ENCODE data around the gene KIF25.

The KIF25 gene

DNA sequence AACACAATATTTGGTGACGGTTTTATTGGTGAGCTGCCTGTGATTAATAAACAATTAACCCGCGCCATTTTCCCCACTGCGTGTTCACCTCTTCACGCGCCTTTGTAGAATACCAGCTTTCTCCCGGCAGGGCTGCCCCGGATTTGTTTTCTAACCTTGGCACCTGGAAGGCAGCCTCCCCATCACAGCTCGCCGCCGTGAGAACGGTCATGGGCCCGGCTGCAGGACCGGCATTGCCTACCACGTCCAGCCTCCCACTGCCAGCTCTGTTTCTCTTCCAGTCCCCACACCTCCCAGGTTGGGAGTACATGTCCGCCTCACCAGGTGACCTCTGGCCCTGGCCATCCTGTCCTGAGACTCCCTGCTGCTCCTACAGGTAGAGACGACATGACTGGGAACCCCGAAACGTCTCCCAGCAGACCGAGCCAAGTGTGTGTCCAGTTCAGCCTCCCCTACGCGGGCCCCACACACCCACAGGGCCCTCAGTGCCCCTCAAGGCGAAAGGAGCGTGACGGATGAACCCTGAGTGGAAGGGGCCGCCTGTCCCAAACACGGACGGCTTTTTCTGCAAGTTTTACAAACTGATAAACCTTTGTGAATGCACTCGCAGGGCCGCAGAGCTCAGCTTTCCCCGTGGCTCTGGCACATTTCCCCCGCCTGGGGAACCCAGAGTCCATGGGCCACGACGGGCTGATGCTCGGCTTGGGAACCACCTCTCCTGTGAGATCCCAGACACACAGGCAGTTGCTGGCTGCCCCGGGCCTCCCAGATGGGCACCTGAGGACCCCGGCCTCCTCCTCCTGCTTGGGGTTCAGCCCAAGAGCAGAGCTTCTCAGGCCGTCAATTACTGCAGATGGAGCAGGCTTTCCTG lies 55.9 kb downstream of the KIF25 start:
- no peak for DNase-seq

DNA sequence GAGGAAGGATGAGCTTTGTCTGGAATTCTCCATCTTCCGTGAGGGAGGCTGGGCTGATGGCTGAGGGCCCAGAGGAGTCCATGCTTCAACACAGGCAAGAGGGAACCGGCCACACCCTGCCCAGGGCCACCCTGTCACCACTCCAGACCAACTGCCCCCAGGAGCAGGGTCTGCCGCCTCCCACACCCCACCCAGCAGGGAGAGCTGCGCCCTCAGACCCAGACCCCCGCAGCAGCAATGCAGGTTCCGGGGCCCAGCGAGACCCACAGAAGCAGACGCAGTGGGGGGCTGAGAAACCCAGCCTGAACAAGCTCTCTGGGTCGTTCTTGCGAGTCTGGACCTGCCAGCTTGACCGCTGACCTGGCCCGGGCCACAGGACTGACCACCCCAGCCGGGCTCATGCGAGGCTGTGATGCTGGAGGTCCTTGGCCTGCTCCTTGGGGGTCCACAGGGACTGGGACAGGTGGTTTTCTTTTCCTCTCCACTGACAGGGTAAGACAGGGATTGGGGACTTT lies 56.5 kb downstream of the KIF25 start:
- no peak for DNase-seq

DNA sequence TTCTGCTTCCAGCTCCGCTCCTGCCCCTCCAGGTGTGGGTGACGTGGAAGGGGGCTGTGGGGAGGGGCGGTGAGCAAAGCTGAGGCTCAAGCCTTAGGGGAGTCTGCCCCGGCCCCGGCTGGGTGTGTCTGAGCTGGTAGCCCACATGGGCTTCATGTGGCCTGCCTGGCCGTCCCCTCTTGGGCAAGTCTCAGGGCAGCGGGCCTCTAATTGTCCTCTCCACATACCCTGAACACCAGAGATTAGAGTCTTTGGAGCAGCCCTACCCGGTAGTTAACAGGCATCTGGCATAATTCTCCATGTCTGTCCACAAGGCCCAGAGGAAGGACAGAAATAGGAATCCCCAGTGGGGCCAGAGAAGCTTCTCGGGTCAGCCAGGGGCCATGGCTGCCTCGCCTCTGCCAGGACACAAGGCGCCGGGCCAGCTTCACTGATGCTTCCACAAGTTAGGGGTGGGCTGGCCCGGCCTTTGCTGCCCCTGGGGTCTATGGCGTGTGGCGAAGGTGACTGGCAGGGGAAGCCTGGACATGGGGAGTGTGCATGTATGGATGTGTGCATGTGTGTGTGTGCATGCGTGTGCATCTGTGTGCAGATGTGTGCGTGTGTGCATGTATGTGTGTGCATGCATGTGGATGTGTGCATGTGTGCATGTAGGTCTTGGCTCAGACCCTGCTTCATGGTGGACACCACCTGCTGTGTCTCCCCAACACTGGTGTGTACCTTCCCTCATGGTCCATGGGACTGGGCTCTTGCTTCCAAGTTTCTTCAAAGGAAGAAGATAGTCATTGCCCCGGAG lies 57.5 kb downstream of the KIF25 start:
- DNase-seq, result no peak

DNA sequence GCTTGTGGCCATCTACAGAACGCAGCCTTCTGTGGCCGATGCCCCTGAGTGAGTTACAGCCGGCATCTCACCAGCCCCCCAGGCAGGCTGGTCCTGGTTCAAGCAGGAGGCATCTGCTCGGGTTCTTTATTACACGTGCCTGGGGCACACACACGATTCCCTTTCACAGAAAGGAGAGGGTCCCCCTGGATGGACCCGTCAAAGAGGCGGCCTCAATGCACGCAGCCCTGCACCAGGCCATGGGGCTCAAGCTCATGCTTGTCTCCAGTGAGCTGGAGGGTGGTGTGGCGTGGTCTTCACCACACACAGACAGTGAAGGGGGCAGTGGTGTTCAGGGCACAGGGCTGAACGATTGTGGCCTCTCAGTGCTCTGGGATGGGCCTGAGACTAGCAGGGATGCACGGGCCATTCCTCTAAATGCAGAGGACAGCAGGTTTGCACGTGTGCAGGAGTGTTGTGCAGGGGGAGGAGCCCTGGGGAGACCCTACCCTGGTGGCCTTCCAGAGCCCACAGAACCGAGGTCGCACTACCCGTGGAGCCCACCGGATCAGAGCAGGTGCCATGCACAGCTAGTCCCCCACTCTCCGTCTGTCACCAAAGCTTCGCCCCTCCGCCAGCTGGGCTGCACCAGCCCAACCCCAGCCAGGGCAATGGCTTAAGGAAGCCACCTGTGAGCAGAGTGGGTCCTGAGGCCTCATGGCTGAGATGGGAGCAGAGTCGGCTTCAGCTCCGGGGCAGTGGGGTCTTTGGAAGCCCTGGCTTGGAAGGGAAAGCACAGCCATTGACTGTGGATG lies 58.4 kb downstream of the KIF25 start:
- DNase-seq, result no peak

DNA sequence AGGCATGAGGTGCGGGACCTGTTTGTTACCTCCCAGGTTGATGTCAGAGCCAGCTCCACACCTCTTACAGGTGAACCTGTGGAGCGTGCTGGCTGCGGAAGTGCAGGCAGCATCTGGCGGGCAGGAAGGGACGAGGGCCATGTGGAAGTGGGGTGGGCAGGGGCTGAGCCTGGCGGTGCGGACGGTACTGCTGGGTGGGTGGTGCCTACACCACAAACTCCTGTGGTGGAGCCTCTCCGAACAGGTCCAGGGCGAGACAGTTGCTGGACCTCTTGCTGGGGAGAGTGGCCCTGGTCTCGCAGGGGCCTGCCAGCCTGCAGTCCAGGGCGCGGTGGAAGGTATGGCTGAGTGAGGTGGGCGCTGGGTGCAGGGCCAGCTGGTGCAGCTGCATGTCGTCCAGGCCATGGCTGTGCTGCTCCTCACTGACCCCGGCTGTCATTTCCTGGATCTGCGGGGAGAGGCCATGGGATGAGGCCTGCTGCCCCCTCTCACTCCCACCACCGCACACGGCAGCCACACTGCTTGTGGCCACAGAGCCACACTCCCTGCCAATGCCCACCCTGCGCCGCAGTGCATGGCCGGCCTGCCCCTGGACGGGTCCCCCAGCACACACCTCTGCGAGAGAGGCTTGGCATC lies 59.5 kb downstream of the KIF25 start:
- DNase-seq, result no peak

DNA sequence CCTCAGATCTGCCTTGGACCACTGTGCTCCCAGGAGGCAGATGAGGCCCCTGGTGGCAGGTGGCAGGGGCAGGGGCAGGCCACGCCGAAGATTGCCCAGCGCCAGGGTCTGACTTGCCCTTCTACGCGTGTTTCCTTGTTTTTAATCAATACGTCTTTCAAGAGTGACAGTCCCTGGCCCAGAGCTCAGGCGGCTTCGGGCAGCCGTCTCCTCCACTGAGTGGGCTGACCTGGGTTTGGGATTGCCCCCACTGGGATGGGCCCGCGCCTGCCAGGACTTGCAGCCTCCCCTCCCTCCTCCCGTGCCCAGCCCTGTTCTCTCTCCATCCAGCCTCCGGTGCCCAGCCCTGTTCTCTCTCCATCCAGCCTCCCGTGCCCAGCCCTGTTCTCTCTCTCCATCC lies 60.4 kb downstream of the KIF25 start:
- DNase-seq, result no peak

DNA sequence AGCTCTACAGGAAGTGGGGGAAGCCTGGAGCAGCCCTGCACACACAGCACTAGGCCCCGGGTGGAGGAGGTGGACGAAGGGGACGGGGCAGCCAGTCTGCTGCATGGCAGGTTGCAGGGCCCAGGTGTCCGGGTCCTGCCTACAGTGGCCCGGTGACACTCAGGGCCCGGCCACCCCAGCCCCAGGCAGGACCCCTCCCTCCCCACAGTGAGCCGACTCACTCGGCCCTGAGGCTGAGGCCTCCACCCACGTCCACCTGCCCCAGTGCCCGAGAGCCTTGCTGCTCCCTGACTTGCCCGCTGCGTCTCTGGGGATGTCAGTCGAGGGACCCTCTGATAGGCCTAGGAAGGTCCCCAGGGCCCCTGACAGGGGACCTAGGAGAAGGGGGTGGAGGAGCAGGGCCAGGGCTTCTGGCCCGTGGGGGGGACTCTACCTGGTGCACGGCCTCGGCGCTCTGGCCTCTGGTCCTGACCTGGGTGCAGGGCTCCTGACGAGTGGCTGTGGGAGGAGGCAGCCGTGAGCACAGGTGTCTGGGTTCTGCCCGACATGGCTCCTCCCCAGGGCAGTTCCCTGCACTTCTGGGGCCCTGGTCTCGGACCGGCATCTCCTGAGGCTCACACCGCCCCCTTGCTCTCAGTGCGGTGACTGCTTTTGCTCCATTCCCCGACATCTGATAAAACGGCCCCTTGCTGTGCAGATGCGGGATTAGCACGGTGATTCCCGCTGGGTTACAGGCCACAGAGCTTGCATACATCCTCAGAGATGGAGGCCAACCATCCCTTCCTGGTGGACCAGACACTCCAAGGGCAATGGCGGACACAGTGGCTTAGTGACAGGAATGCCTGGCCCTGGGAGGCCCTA lies 61.5 kb downstream of the KIF25 start:
- no peak for DNase-seq

DNA sequence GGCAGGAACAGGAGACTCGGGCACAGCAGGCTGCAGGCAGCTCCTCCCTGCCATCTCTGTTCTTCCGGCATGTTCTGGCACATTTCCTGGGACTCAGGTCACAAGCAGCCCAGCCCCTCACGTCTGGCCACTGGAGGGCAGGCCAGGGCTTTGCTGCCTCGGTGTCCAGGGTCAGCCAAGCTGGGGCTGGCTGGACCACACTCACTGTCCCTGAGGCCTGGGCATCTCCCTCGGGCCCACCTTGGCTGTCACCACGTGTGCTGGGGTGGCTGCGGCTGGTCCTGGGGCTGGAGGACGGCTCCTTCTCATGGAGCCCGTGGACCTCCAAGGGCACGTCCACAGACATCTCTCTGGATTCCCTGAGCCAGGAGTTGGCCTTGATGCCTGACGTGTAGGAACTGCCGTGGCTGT lies 63.1 kb downstream of the KIF25 start:
- DNase-seq, result no peak

DNA sequence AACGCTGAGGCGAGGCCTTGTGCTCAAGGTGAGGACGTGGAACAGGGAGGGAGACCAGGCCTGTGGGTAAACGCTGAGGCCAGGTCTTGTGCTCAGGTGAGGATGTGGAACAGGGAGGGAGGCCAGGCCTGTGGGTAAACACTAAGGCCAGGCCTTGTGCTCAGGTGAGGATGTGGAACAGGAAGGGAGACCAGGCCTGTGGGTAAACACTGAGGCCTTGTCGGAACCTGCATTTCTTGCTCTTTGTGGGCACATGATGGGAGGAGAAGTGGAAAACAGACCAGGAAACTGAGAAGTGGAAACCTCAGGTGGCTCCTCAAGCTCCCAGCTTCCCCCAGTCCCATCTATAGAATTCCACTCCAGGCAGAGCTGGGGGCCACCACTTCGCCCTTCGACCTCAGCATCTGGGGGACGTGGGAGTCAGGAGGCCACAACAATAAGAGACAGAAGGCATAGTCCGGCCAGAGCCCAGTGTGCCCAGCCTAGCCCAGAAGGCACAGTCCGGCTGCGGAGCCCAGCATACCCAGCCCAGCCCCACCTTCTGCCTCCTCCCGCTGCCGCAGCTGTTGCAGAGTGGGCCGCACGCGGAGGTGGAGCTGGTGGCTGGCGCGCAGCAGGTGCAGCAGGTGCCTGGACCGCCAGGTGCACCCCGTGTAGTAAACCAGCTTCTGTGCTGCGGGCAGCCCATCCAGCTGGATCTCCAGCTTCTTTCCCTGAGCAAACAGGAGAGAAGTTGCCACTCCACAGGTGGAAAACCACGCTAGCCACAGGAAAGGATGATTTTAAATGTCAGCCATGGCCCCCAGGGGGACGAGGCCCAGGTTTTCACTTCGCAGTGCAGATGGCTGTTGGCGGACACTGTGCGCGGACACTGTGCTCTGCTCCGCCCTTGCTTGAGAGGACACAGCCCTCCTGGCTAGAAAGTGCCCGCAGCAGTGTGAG lies 64.1 kb downstream of the KIF25 start:
- no peak for DNase-seq

DNA sequence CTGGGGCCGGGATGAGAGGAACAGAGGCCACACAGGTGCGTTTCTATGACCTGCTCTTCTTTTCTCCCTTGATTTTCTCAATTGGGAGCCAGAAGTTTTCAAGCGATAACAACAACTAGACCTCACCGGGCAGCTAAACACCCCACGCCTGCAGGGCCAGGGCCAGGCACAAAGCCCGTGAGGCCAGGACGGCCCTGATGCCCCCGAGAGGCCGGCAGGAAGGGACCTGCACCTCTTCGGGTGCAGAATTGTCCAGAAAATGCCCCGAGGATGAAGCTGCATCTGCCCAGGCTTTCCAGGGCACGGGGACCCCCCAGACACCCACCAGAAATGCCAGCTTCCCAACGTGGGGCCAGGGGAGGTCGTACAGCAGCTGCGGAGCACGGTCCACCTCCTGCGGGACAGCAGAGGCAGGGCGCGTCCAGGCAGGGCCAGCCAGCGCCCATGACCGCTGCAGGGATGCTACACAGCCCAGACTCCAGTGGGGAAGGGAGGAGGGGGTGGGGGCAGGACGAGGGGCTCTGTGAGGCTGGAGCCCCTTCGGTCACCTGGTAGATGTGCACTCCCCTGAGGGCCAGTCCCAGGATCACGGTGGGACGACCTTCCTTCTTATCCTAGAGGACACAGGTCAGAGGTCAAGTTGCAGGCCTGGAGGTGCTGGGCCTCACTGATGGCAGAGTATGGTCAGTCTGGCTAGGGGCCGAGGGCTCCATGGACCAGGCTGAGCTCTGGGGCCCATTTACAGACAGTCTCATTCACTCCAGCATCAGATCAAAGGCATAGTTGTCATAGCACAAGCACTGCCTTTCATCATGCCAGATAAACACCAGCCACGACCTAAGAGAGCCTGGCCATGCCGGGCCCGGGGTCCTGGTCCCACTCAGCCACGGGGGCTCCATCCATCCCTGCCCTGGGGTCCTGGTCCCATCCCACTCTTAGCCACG lies 65.1 kb downstream of the KIF25 start:
- DNase-seq, result no peak

DNA sequence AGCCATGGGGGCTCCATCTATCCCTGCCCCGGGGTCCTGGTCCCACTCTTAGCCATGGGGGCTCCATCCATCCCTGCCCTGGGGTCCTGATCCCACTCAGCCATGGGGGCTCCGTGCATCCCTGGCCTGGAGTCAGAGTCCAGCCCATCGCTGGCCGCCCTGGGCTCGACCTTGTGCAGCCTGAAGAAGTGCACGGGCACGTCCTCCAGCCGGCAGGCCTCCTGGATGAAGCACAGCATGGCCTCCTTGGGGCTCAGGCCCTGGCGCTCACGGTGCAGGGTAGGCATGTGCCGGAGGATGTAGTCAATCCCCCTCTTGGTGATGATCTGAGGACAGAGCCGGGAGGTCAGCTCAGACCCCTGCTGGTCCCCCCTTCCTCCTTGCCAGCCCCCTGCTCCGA lies 66.0 kb downstream of the KIF25 start:
- no peak for DNase-seq

DNA sequence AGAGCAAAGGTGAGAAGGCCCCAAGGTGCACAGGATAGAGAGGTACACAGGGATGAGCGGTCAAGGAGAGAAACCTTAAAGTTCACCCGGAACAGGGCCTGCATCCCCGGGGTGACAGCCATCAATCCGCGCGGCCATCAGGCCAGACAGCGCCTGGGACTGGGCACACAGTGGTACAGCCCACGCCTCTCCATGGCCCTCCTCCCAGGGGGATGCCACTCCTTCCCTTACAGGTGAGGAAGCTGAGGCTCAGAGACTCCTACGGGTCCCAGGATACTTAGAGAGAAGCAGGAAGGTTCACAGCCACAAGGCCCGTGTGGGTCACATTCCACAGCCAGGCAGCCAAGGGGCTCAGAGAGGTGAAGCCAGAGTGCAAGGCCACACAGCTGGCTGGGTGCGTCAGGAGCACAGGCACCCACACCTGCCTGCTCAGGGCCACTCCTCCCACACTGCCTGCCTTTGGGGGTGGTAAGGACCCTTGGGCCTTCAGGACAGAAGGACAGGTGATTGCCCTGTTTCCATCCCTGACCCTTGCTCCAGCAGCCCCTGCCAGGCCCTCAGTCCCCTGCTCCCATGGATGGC lies 66.8 kb downstream of the KIF25 start:
- no peak for DNase-seq

DNA sequence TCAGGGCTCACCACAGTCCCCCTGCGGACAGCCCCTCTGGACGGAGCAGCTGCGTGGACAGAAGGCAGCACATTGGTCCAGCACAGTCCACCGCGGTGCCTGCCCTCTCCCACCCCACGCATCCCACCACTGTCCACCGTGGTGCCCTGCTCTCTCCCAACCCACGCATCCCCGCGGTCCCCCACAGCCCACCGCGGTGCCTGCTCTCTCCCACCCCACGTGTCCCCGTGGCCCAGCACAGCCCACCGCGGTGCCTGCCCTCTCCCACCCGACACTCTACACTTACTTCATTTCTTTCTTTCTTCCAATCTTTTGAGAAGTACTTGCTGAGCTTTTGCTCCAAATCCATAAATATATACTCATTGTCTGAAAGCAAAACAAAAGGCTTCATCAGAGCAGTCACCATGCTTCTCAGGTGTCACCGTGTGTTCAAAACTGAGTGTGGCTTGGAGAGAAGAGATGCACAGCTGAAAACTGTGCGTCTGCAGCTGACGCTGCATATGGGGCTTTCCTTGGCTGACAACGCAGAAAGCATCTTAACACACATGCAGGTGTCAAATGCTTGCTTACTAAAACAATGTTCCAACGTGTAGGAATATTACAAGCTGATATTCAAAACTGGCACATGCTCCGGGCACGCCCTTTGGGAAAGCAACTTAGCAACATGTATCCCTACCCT lies 69.7 kb downstream of the KIF25 start:
- no peak for DNase-seq

DNA sequence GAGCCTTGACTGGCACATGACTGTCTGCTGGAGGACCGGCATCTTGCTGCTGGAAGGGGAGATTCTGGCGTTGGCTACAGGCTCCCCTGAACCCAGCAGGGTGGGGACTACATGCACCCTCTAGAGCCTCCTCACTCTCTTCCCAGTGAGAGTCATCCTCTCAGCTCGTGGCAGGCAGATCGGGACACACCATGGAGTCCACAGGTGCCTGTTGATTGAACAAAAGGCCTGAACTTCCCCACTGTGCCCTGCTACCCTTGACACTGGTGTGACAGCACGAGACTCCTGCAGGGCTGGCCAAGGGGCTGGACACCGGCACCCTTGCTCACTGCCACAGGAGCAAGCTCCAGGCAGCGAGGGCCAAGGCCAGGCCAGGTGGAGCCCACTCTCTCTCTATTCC lies 73.3 kb downstream of the KIF25 start:
- no peak for DNase-seq

DNA sequence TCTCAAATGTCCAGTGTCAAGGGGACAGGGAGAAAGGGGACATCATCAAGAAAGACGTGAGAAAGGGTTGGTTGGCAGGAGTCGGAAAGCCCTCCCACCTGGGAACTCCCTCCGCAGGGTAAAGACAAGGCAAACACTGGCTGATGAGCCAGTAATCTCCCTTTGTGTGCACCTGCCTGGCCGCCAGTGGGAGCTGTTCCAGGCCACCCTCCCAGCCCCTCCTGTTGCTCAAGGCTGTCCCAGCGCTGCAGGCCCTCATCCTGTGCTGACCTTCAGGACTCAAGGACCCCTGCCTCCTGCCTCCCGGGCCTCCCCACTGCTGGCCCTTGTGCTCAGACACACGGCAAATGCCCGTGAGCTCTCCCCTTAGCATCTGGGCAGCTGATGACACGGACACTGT lies 74.1 kb downstream of the KIF25 start:
- DNase-seq, result no peak

DNA sequence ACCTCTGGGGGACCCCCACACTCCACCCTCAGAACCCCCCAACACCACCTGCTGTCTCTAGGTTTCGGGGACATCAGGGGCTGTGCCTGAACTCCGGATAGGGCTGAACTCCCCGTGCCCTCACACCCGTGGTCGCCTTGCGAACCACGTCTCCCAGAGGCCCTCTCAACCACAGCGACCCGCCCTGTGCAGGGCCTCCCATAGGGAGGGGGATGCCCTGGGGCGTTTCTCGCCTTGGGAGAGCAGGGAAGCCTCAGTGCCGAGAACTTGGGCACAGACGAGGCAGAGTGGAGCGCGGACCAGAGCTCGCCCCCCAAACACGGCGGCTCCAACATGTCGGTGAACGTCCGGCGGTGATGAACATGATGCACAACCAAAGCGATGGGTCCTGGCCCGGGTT lies 74.8 kb downstream of the KIF25 start:
- no peak for DNase-seq

DNA sequence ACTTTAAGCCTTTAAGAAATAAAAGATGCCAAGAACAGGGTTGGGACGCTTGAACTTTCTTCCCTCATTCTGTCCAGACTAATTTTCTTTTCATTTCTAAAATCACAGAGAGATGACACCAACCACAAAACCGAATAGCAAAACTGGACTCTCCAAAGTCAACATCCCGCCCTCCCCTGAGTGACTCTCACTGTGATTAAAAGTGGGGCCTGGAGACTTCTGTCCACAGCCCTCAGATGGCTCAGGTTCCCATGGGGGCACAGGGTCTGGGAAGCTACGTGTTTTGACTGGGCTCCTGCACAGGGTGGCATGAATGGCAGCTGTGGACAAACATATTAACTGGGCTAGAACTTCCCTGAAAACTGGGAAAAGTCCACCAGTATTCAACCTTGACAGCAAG lies 75.3 kb downstream of the KIF25 start:
- no peak for DNase-seq

Data from bone marrow (tissue), 2 donors.